ENCODE measurements around the gene HSF2BP.
"Not testable (repeated sequence)": the region's sequence is repeated elsewhere in the genome, so short reads cannot be mapped to it uniquely, and the experiment has no call there.

HSF2BP gene

GRCh38 chr21:43626390-43626789 is 32.9 kb downstream of the HSF2BP start:
- Histone ChIP-seq H3K4me3 (no peak overlapping the region), H3K36me3 (peaks cover 13% of the 10 kb centered on the region), H3K4me1 (peaks cover 15% of the 10 kb centered on the region), H3K9ac (no peak overlapping the region), H3K4me2 (no peak overlapping the region), H3K27me3 (no peaks in the 10 kb centered on the region), H3K9me3 (peaks cover 24% of the 10 kb centered on the region), H3K27ac (no peak overlapping the region), H4K20me1 (no peaks in the 10 kb centered on the region)
- no peak for TF ChIP-seq Cebpa-rat (IDR thresholded peaks at IDR 0.05)

DNA sequence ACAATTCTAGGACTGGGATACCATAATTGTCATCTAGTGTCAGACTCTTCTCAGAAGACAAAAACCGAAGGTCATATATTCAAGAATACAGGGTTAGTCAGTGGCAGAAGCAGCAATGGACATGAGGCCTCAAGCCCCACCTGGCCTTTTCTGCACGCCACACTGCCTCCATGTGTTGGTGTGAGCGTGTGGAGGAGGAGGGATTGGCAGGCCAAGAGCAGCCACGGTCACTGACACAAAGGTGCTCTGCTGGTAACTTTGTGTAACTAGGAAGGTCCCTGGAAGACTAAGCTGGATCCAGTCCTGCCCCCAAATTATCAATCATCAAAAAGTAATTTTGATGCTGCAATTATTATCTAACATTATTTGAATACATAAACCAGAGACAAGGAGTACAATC is 34.9 kb downstream of the HSF2BP start:
- Histone ChIP-seq H3K27ac (no peak overlapping the region), H3K36me3 (peaks cover 23% of the 10 kb centered on the region), H4K20me1 (no peaks in the 10 kb centered on the region), H3K4me3 (no peak overlapping the region), H3K9me3 (peaks cover 43% of the 10 kb centered on the region), H3K4me2 (no peak overlapping the region), H3K9ac (no peak overlapping the region), H3K27me3 (no peaks in the 10 kb centered on the region), H3K4me1 (peaks cover 24% of the 10 kb centered on the region)
- no peak for TF ChIP-seq Cebpa-rat (IDR thresholded peaks at IDR 0.05)

- no peak overlapping the region for H3K27ac ChIP-seq
- no peak overlapping the region for H3K4me3 ChIP-seq
- H3K36me3 ChIP-seq, result peaks cover 16% of the 10 kb centered on the region
- no peaks in the 10 kb centered on the region for H3K27me3 ChIP-seq
- no peaks in the 10 kb centered on the region for H4K20me1 ChIP-seq
- H3K9me3 ChIP-seq, result peaks cover 43% of the 10 kb centered on the region
- peaks cover 24% of the 10 kb centered on the region for H3K4me1 ChIP-seq
- TF ChIP-seq Cebpa-rat (IDR thresholded peaks at IDR 0.05), result no peak
- H3K9ac ChIP-seq, result no peak overlapping the region
- no peak overlapping the region for H3K4me2 ChIP-seq
Measured at GRCh38 chr21:43623588-43623987, 35.7 kb downstream of the HSF2BP start.

DNA sequence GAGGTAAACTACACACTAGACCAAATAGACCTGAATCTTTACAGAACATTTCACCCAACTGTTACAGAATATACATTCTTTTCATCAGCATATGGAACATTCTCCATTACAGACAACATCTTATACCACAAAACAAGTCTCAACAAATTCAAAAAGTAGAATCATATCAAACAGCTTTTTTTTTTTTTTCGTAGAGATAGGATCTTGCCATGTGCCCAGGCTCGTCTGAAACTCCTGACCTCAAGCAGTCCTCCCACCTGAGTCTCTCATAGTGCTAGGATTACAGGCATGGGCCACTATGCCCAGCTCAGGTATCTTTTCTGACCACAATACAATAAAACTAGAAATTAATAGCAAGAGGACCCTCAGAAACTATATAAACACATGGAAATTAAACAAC is 36.5 kb downstream of the HSF2BP start:
- Histone ChIP-seq H3K9me3 (peaks cover 38% of the 10 kb centered on the region), H3K4me2 (no peak overlapping the region), H3K4me3 (no peak overlapping the region), H3K27me3 (no peaks in the 10 kb centered on the region), H3K27ac (no peak overlapping the region), H3K4me1 (peaks cover 24% of the 10 kb centered on the region), H4K20me1 (no peaks in the 10 kb centered on the region), H3K9ac (no peak overlapping the region), H3K36me3 (peaks cover 11% of the 10 kb centered on the region)
- TF ChIP-seq Cebpa-rat (IDR thresholded peaks at IDR 0.05), result no peak

GRCh38 chr21:43619856-43620255 is 39.4 kb downstream of the HSF2BP start:
- Histone ChIP-seq H3K9me3 (peaks cover 33% of the 10 kb centered on the region), H3K27me3 (no peaks in the 10 kb centered on the region), H4K20me1 (no peaks in the 10 kb centered on the region), H3K4me2 (no peak overlapping the region), H3K4me3 (no peak overlapping the region), H3K36me3 (peaks cover 11% of the 10 kb centered on the region), H3K27ac (no peak overlapping the region), H3K4me1 (peaks cover 24% of the 10 kb centered on the region), H3K9ac (no peak overlapping the region)
- TF ChIP-seq Cebpa-rat (IDR thresholded peaks at IDR 0.05), result no peak

DNA sequence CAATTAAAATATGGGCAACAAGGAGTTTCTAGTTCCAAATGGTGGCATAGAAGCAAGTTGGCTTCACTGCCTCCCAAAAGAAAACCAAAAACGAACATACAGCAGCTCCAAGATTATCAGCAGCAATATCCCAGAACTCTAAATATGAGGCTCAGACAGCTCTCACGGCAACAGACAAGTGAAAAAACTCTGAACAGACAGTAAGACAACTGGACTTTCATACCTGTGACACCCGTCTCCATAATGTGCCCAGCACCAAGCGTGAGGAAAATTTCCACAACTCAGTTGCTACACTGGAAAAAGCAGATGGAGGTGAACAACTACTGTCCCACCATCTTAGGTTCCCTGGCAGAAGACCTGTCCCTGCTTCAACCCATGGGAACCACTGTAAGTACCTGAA is 39.9 kb downstream of the HSF2BP start:
- Histone ChIP-seq H3K9ac (no peak overlapping the region), H3K36me3 (peaks cover 11% of the 10 kb centered on the region), H3K9me3 (peaks cover 33% of the 10 kb centered on the region), H4K20me1 (no peaks in the 10 kb centered on the region), H3K27ac (no peak overlapping the region), H3K27me3 (no peaks in the 10 kb centered on the region), H3K4me2 (no peak overlapping the region), H3K4me1 (peaks cover 24% of the 10 kb centered on the region), H3K4me3 (no peak overlapping the region)
- TF ChIP-seq Cebpa-rat (IDR thresholded peaks at IDR 0.05), result no peak

- H3K4me2 ChIP-seq, result no peak overlapping the region
- H3K4me3 ChIP-seq, result no peak overlapping the region
- peaks cover 24% of the 10 kb centered on the region for H3K4me1 ChIP-seq
- no peaks in the 10 kb centered on the region for H3K27me3 ChIP-seq
- H3K9me3 ChIP-seq, result peaks cover 33% of the 10 kb centered on the region
- no peak for TF ChIP-seq Cebpa-rat (IDR thresholded peaks at IDR 0.05)
- H3K36me3 ChIP-seq, result peaks cover 11% of the 10 kb centered on the region
- no peaks in the 10 kb centered on the region for H4K20me1 ChIP-seq
- H3K9ac ChIP-seq, result no peak overlapping the region
- H3K27ac ChIP-seq, result no peak overlapping the region
Measured at GRCh38 chr21:43618940-43619339, 40.3 kb downstream of the HSF2BP start.

DNA sequence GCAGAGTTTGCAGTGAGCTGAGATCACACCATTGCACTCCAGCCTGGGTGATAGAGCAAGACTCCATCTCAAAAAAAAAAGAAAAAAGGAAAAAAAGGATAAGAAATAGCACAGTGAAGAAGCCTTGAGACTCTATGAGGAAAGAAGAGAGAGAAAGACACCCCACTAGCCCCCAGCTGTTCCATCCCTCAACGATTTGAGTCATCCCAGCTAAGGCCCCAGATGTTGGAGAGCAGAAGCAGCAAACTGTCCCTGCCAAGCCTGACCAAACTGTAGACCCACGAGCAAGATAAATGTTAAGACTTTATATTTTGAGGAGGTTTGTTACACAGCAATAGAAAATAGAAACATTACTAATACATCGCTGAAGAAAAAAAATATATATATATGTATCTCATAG is 42.4 kb downstream of the HSF2BP start:
- H3K36me3 ChIP-seq, result peaks cover 11% of the 10 kb centered on the region
- H3K27ac ChIP-seq, H3K4me3 ChIP-seq, H3K27me3 ChIP-seq, H3K9ac ChIP-seq, H3K4me2 ChIP-seq, H4K20me1 ChIP-seq: not testable (repeated sequence)
- peaks cover 27% of the 10 kb centered on the region for H3K4me1 ChIP-seq
- peaks cover 33% of the 10 kb centered on the region for H3K9me3 ChIP-seq

- no peak for TF ChIP-seq Cebpa-rat (IDR thresholded peaks at IDR 0.05)
- Histone ChIP-seq H3K27ac (no peak overlapping the region), H3K4me3 (no peak overlapping the region), H3K9me3 (peaks cover 17% of the 10 kb centered on the region), H4K20me1 (no peaks in the 10 kb centered on the region), H3K36me3 (peaks cover 5% of the 10 kb centered on the region; the same call in 1 of the 2 replicates), H3K4me2 (no peak overlapping the region), H3K27me3 (no peaks in the 10 kb centered on the region), H3K9ac (no peak overlapping the region), H3K4me1 (peaks cover 18% of the 10 kb centered on the region)
Measured at GRCh38 chr21:43614839-43615238, 44.4 kb downstream of the HSF2BP start.

- no peaks in the 10 kb centered on the region for H3K36me3 ChIP-seq
- no peak overlapping the region for H3K27ac ChIP-seq
- no peaks in the 10 kb centered on the region for H3K27me3 ChIP-seq
- peaks cover 9% of the 10 kb centered on the region for H3K9me3 ChIP-seq
- H3K4me1 ChIP-seq, result peaks cover 18% of the 10 kb centered on the region
- no peak for TF ChIP-seq Cebpa-rat (IDR thresholded peaks at IDR 0.05)
- no peaks in the 10 kb centered on the region for H4K20me1 ChIP-seq
- no peak overlapping the region for H3K4me3 ChIP-seq
- no peak overlapping the region for H3K4me2 ChIP-seq
- H3K9ac ChIP-seq, result no peak overlapping the region
Measured at GRCh38 chr21:43613755-43614638, 45.3 kb downstream of the HSF2BP start.
